MCF 10A (cell line): ENCODE results near the gene TAF11. TPM values are rescaled to one million over a fixed set of nuclear protein-coding genes. Genes with fewer than 3 reads are reported as not detected.

Experiments used
- BruUV-seq: library from RNA; stranded (reverse); fragments of 400-500 nt; replicated peaks from 2 replicates; lab custom pipeline; 2021; lab: Mats Ljungman, UMichigan
- CTCF ChIA-PET: fragments of 300-600 bp; sonication (Branson Sonifier 250); formaldehyde crosslinking; extraction: SDS; loops from one replicate; lab custom pipeline; 2021; ENCODE audit warnings: antibody characterized with exemption, inconsistent platforms; lab: Yijun Ruan, JAX
- POLR2A ChIA-PET: fragments of 300-600, 350-650 bp; sonication (Branson Sonifier 250); formaldehyde crosslinking; extraction: SDS; loops from one replicate; lab custom pipeline; 2020; ENCODE audit warnings: antibody characterized with exemption, inconsistent platforms; lab: Yijun Ruan, JAX
- DNase-seq: peaks from one replicate; pipeline ENCODE4 v3.0.0-alpha.2; 2018; ENCODE audit not compliant: unreplicated experiment
- H3K27ac Mint-ChIP-seq: one replicate; pipeline ENCODE4 v1.8.0; 2022; ENCODE audit warnings: mild to moderate bottlenecking, low read depth, mixed read lengths; ENCODE audit not compliant: unreplicated experiment
- H3K27me3 Mint-ChIP-seq: one replicate; pipeline ENCODE4 v1.8.0; 2022; ENCODE audit warnings: mixed read lengths; ENCODE audit not compliant: insufficient read depth, unreplicated experiment
- H3K36me3 Mint-ChIP-seq: one replicate; pipeline ENCODE4 v1.8.0; 2022; ENCODE audit warnings: mild to moderate bottlenecking, moderate library complexity, mixed read lengths; ENCODE audit not compliant: insufficient read depth, unreplicated experiment
- H3K4me1 Mint-ChIP-seq: one replicate; pipeline ENCODE4 v1.8.0; 2022; ENCODE audit warnings: mixed read lengths; ENCODE audit not compliant: insufficient read depth, unreplicated experiment
- H3K4me3 Mint-ChIP-seq: one replicate; pipeline ENCODE4 v1.8.0; 2022; ENCODE audit warnings: mild to moderate bottlenecking, moderate library complexity, mixed read lengths; ENCODE audit not compliant: unreplicated experiment
- H3K9me3 Mint-ChIP-seq: one replicate; pipeline ENCODE4 v1.8.0; 2022; ENCODE audit warnings: mixed read lengths; ENCODE audit not compliant: unreplicated experiment
- intact Hi-C: fragments of 100-400 bp; cut with micrococcal nuclease; formaldehyde crosslinking; loops from 2 replicates; pipeline ENCODE4 v1.14.1; 2022
- total RNA-seq: library from RNA; stranded (reverse); gene quantifications from 2 replicates; pipeline ENCODE4 v1.2.3, GENCODE V29; 2022
- TF ChIP-seq, protein P1 (sequence below): fragments of 200-600 bp; IDR thresholded peaks from one replicate; pipeline ENCODE4 v1.8.0; 2022; ENCODE audit warnings: antibody characterized with exemption, mild to moderate bottlenecking; ENCODE audit not compliant: unreplicated experiment

Gene TAF11
- total RNA-seq, 1 experiment from 2014 or later = 16.5 TPM

DNA sequence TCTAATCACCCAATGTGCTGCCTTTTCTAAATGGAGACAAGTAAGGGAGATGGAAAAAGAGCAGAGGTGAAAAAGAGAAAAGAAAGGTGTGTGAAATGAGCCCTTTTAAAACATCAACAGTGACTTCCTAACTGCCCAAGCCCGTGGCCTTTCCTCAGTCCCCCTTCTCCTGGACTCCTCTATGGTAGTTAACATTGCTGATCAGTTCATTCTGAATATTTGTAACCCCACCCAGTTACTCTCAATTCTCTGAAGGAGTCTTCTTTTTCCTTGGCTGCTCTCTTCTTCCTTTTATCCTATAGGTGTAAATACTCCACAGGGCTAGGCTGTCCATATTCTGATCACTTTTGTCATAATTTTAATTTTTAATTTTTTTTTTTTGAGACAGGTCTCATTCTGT is 27.1 kb downstream of the TAF11 start:
- CTCF ChIA-PET = interaction anchor here (0.6 kb wide), 2 partner anchors 370 to 380 kb away, joined by 3 to 5 read pairs; no protein-coding TSS in a partner anchor

DNA sequence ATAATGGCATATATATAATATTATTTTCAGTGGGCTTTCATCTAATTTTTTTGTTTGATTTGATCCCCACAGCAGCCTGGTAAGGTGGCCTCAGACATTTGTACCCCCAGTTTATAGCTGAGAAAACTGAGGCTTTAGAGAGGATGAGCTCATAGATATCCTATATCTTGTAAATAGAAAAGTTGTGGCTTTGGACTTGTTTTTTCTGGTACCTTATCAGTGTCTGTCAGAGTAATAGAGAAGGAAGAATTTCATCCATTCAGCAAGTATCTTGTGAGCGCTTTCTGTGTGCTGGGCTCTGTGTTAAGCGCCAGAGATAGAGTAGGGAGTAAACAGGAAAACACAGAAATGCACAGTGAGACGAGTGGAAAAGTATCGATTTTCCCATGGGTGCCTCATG is 27.9 kb downstream of the TAF11 start:
- no peaks in the 10 kb centered on the region for H3K27me3 Mint-ChIP-seq
- no TSS peak for BruUV-seq
- no peaks in the 10 kb centered on the region for H3K4me1 Mint-ChIP-seq
- no peaks in the 10 kb centered on the region for H3K9me3 Mint-ChIP-seq
- ChIA-PET POLR2A (interaction anchor here (0.6 kb wide), 1 partner anchor 954 kb away, joined by 3 read pairs; no protein-coding TSS in a partner anchor), CTCF (interaction anchor here (1.2 kb wide), 1 partner anchor 8 kb away, joined by 4 read pairs; no protein-coding TSS in a partner anchor)
- TF ChIP-seq, protein P1, sequence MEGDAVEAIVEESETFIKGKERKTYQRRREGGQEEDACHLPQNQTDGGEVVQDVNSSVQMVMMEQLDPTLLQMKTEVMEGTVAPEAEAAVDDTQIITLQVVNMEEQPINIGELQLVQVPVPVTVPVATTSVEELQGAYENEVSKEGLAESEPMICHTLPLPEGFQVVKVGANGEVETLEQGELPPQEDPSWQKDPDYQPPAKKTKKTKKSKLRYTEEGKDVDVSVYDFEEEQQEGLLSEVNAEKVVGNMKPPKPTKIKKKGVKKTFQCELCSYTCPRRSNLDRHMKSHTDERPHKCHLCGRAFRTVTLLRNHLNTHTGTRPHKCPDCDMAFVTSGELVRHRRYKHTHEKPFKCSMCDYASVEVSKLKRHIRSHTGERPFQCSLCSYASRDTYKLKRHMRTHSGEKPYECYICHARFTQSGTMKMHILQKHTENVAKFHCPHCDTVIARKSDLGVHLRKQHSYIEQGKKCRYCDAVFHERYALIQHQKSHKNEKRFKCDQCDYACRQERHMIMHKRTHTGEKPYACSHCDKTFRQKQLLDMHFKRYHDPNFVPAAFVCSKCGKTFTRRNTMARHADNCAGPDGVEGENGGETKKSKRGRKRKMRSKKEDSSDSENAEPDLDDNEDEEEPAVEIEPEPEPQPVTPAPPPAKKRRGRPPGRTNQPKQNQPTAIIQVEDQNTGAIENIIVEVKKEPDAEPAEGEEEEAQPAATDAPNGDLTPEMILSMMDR = no peak
- intact Hi-C loops = no loop called here
- DNase-seq = no peak
- H3K27ac Mint-ChIP-seq = no peak overlapping the region
- peaks cover 63% of the 10 kb centered on the region for H3K36me3 Mint-ChIP-seq
- H3K4me3 Mint-ChIP-seq = no peak overlapping the region

More for the DNA sequence above, 27.1 kb downstream of the TAF11 start:
- no peak overlapping the region for H3K4me3 Mint-ChIP-seq
- no peaks in the 10 kb centered on the region for H3K9me3 Mint-ChIP-seq
- POLR2A ChIA-PET = no interaction called here
- H3K27ac Mint-ChIP-seq = no peak overlapping the region
- BruUV-seq = no TSS peak
- TF ChIP-seq, protein P1 = no peak
- intact Hi-C loops = no loop called here
- peaks cover 69% of the 10 kb centered on the region for H3K36me3 Mint-ChIP-seq
- H3K27me3 Mint-ChIP-seq = no peaks in the 10 kb centered on the region
- no peak for DNase-seq
- no peaks in the 10 kb centered on the region for H3K4me1 Mint-ChIP-seq

DNA sequence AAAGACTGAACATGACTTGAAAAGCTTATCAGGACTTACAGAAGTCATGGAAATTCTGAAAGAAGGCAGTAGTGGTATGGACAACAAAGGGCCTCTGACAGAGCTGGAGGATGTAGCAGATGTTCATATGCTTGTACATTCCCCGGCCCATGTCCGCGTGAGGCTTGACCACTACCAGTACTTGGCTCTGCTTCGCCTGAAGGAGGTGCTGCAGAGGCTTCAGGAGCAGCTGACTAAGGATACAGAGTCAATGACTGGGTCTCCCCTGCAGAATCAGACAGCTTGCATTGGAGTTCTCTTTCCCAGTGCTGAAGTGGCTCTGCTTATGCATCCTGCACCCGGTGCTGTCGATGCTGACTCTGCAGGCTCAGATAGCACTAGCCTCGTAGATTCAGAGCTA is 29.2 kb downstream of the TAF11 start:
- no peaks in the 10 kb centered on the region for H3K9me3 Mint-ChIP-seq
- no peak overlapping the region for H3K4me3 Mint-ChIP-seq
- no peak for DNase-seq
- TF ChIP-seq, protein P1 = peak; percentile 10
- peaks cover 50% of the 10 kb centered on the region for H3K36me3 Mint-ChIP-seq
- ChIA-PET CTCF (no interaction called here), POLR2A (interaction anchor here (0.9 kb wide), 1 partner anchor 8 kb away, joined by 5 read pairs; no protein-coding TSS in a partner anchor)
- no peaks in the 10 kb centered on the region for H3K27me3 Mint-ChIP-seq
- BruUV-seq = no TSS peak
- H3K27ac Mint-ChIP-seq = no peak overlapping the region
- no peaks in the 10 kb centered on the region for H3K4me1 Mint-ChIP-seq
- intact Hi-C loops = no loop called here

DNA sequence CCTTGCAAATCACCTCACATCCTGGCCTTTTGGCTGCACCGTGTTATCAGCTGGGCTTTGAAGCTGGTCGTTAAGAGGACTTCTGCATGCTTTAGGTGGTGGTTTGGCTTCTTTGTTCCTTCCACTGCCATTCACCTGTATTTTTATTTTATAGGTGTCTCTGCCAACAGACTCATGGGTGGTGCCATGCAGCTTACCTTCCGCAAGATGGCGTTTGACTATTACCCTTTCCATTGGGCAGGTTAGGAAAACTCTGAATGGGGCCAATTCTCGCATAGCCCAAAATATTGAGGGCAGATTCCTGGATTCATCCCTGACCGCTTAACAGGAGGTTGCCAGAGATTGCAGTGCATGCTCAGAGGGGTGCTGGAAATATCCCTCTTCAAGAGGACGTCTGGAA is 32.4 kb downstream of the TAF11 start:
- POLR2A ChIA-PET = no interaction called here
- H3K36me3 Mint-ChIP-seq = peaks cover 53% of the 10 kb centered on the region
- no TSS peak for BruUV-seq

More for the DNA sequence above, 32.4 kb downstream of the TAF11 start:
- Mint-ChIP-seq H3K4me3 (no peak overlapping the region), H3K4me1 (peaks cover 3% of the 10 kb centered on the region), H3K27me3 (no peaks in the 10 kb centered on the region), H3K27ac (no peak overlapping the region), H3K9me3 (no peaks in the 10 kb centered on the region)
- intact Hi-C loops = no loop called here
- DNase-seq = no peak
- TF ChIP-seq, protein P1 = no peak
- CTCF ChIA-PET = interaction anchor here (0.7 kb wide), 2 partner anchors 18 to 26 kb away, joined by 3 to 4 read pairs; no protein-coding TSS in a partner anchor
